ENCODE data around the gene RUNX2. TPM values are rescaled to one million over a fixed set of nuclear protein-coding genes. Genes with fewer than 3 reads are reported as not detected.

The RUNX2 gene
- total RNA-seq, 1 donor from 2014 or later: not detected

DNA sequence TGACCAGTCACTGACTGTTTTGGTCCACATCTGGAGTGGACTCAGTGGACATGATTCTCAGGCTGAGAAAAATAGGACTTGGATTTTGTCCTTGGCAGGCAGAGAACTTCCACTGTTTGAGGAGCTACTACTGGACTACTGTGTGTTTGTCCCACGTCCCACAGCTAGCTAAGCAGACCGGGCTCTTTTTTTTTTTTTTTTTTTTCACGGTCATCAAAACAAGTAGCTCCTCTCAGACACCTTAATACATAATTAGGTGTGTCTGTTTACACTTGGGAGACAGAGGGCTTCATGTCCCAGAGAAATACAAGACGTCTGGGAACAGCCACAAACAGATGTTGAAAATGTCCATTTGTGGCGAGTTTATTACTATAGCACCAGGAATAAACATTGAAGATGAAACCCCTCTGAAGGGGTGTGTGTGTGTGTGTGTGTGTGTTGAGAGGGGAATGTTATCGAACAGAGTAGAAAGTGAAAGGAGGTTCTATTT, 204.6 kb downstream of the RUNX2 start:
- peaks cover 6% of the 10 kb centered on the region for H3K4me1 Mint-ChIP-seq (ENCODE audit: low read depth, unreplicated experiment)
- DNase-seq: no peak
- no peak overlapping the region for H3K27ac Mint-ChIP-seq (ENCODE audit: unreplicated experiment)
- H3K36me3 Mint-ChIP-seq (ENCODE audit: unreplicated experiment): no peaks in the 10 kb centered on the region
- TF ChIP-seq CTCF (IDR thresholded peaks at IDR 0.05; ENCODE audit: partially characterized antibody, unreplicated experiment): no peak
- H3K9me3 Mint-ChIP-seq (ENCODE audit: unreplicated experiment): no peaks in the 10 kb centered on the region
- H3K4me3 Mint-ChIP-seq (ENCODE audit: unreplicated experiment): no peak overlapping the region
- peaks cover 5% of the 10 kb centered on the region for H3K27me3 Mint-ChIP-seq (ENCODE audit: unreplicated experiment)

- no peak overlapping the region for H3K4me3 Mint-ChIP-seq (ENCODE audit: unreplicated experiment)
- H3K27me3 Mint-ChIP-seq (ENCODE audit: unreplicated experiment): peaks cover 5% of the 10 kb centered on the region
- DNase-seq: no peak
- H3K9me3 Mint-ChIP-seq (ENCODE audit: unreplicated experiment): no peaks in the 10 kb centered on the region
- H3K27ac Mint-ChIP-seq (ENCODE audit: unreplicated experiment): no peak overlapping the region
- H3K4me1 Mint-ChIP-seq (ENCODE audit: low read depth, unreplicated experiment): peaks cover 11% of the 10 kb centered on the region
- no peaks in the 10 kb centered on the region for H3K36me3 Mint-ChIP-seq (ENCODE audit: unreplicated experiment)
- TF ChIP-seq CTCF (IDR thresholded peaks at IDR 0.05; ENCODE audit: partially characterized antibody, unreplicated experiment): no peak
Measured at GRCh38 chr6:45533386-45533785, 205.3 kb downstream of the RUNX2 start.

DNA sequence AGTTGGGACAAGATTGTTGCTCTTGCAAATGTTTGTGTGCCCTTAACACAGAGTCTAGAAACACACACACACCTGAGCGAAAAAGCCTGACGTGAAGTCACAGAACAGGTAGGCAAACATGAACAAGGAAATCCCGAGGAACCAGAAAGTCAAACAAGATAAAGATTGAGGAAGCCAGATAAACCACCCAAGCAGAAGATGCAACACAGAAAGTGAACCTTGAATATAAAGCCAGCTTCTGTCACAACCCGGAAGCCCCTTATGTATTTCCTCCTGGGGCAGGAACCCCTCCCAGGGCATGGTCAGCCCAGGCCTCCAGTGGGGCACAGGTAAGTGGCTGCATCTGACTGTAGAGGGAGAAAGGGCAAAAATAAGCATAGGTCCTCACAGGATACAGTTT, 207.8 kb downstream of the RUNX2 start:
- Mint-ChIP-seq H3K4me3 (ENCODE audit: unreplicated experiment) (no peak overlapping the region), H3K4me1 (ENCODE audit: low read depth, unreplicated experiment) (peaks cover 19% of the 10 kb centered on the region), H3K27ac (ENCODE audit: unreplicated experiment) (no peak overlapping the region), H3K9me3 (ENCODE audit: unreplicated experiment) (no peaks in the 10 kb centered on the region), H3K27me3 (ENCODE audit: unreplicated experiment) (peaks cover 5% of the 10 kb centered on the region), H3K36me3 (ENCODE audit: unreplicated experiment) (no peaks in the 10 kb centered on the region)
- no peak for TF ChIP-seq CTCF (IDR thresholded peaks at IDR 0.05; ENCODE audit: partially characterized antibody, unreplicated experiment)
- no peak for DNase-seq

DNA sequence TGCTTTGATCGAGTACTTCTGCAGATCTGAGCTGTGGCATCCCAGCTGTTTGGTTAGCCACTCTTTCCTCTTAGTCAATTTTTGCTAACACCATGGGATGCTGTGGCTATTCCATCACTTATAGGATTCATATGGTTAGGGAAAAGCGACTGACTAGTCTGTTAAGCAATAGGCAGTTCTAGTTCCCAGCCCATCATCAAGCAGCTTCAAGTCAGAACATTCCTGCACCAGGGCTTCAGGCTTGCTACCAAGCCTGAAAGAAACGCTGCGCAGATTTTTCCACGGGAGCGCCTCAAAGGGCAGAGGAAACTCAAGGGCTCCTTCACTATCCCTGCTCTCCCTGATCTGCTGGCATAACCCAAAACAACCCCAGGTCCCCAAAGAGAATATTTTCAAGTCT, 209.4 kb downstream of the RUNX2 start:
- no peak for DNase-seq
- no peak overlapping the region for H3K27ac Mint-ChIP-seq (ENCODE audit: unreplicated experiment)
- H3K36me3 Mint-ChIP-seq (ENCODE audit: unreplicated experiment): no peaks in the 10 kb centered on the region
- TF ChIP-seq CTCF (IDR thresholded peaks at IDR 0.05; ENCODE audit: partially characterized antibody, unreplicated experiment): no peak
- H3K27me3 Mint-ChIP-seq (ENCODE audit: unreplicated experiment): peaks cover 5% of the 10 kb centered on the region
- no peak overlapping the region for H3K4me3 Mint-ChIP-seq (ENCODE audit: unreplicated experiment)
- H3K9me3 Mint-ChIP-seq (ENCODE audit: unreplicated experiment): no peaks in the 10 kb centered on the region
- peaks cover 19% of the 10 kb centered on the region for H3K4me1 Mint-ChIP-seq (ENCODE audit: low read depth, unreplicated experiment)

DNA sequence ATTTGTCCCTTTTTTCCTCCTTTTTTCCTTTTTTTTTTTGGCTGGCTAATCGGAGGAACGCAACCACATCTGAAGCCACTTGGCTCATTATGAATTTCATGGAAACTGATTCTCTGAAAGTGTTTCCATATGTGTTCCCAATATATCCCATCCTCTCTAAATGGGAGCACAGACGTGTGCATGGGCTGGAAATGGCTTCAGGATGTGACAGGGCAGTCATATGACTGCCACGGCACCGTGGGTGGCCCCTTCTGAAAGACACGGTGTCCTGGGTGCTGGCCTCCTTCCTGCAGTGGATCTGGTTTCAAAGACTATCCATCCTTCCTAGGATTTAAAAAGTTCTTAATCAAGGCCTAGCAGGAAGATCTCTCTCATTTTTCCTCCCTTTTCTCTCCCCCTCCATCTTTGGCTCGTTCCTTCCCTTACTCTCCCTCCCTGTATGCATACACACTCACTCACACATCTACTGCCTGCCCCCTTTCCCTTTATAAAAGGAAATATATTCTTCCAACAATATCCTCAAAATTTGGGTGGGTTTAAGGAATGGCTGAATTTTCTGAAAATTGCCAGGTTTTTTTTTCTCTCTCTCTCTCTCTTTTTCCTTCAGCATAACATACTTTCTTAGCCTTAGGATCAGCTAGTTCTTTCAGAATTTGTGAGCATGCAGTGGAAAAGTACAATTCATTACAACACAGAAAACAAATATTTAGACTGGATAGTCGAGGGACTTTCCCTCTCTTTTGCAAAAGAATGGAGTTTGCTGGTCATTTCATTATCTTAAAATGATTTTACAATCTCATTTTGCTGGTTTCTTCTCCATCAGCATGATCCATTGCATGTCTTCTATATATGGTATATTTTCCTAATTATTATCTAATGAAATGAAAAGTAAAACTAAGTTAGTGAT, 210.8 kb downstream of the RUNX2 start:
- TF ChIP-seq CTCF (IDR thresholded peaks at IDR 0.05; ENCODE audit: partially characterized antibody, unreplicated experiment): no peak
- H3K27ac Mint-ChIP-seq (ENCODE audit: unreplicated experiment): no peak overlapping the region
- no peaks in the 10 kb centered on the region for H3K9me3 Mint-ChIP-seq (ENCODE audit: unreplicated experiment)
- H3K4me1 Mint-ChIP-seq (ENCODE audit: low read depth, unreplicated experiment): peaks cover 15% of the 10 kb centered on the region
- H3K36me3 Mint-ChIP-seq (ENCODE audit: unreplicated experiment): no peaks in the 10 kb centered on the region
- peaks cover 5% of the 10 kb centered on the region for H3K27me3 Mint-ChIP-seq (ENCODE audit: unreplicated experiment)
- no peak for DNase-seq
- H3K4me3 Mint-ChIP-seq (ENCODE audit: unreplicated experiment): no peak overlapping the region
